ENCODE results near the gene ADGRB3. TPM values are rescaled to one million over a fixed set of nuclear protein-coding genes. Genes with fewer than 3 reads are reported as not detected.

ADGRB3 gene
- total and polyA plus RNA-seq, 2 donors (not counting 3 experiments of a cell fraction or from before 2014, with no cell fraction given), result not detected

DNA sequence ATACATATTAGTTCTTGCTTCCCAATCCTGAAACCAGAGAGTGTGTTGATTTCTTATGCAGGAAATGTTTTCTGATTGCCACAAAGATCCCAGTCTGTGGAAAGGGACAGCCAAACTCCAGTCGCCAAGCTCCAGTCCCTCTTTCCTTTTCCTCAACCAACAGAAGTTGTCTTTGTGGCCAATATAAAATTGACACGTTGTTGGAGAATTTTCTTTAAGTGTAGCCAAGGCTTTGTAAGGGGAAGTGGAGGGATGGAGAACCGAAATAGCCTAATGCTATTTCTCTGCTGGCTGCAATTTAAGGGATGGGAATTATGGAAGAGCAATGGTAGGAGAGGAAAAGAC lies 5.4 kb downstream of the ADGRB3 start:
- dilution Hi-C loops (cut with MboI; ENCODE audit: extremely low pct_ligation_motif_present, low sequenced_read_pairs), result no loop called here
- DNase-seq (ENCODE audit: low read depth, low spot score) (no peak), FAIRE-seq (no peak)
- H3K36me3 ChIP-seq (ENCODE audit: control insufficient read depth in 2 of 2, extremely low read depth in 1 of 2, insufficient read depth in 2 of 2, low read length in 2 of 2), result no peaks in the 10 kb centered on the region
- H3K79me2 ChIP-seq (ENCODE audit: control insufficient read depth, insufficient read depth, low read length), result no peaks in the 10 kb centered on the region
- H3K27ac ChIP-seq (ENCODE audit: insufficient read depth, low read depth, low read length), result no peak overlapping the region
- ChIA-PET CTCF (interaction anchor here (0.6 kb wide), 1 partner anchor 17 kb away, joined by 3 read pairs; no protein-coding TSS in a partner anchor), POLR2A (no interaction called here)
- H3K9me3 ChIP-seq (replicated peaks; ENCODE audit: control insufficient read depth, insufficient read depth, low read length), result no peaks in the 10 kb centered on the region
- H3K27me3 ChIP-seq (ENCODE audit: control insufficient read depth in 2 of 2, insufficient read depth in 2 of 2, low read length in 2 of 2), result peaks cover 13 to 23% of the 10 kb centered on the region in 2 experiments
- H4K20me1 ChIP-seq (replicated peaks; ENCODE audit: control insufficient read depth, extremely low read depth, insufficient read depth, low read length), result no peaks in the 10 kb centered on the region
- no peak overlapping the region for H3K9ac ChIP-seq (replicated peaks; ENCODE audit: extremely low read depth, insufficient read depth, low read length)
- no peaks in the 10 kb centered on the region for H3K9me1 ChIP-seq (replicated peaks; ENCODE audit: control insufficient read depth, extremely low read depth, insufficient read depth, low read length)
- intact Hi-C loops (cut with micrococcal nuclease), result no loop called here
- BruUV-seq (replicated peaks), result no TSS peak
- TF ChIP-seq POLR2AphosphoS5 (IDR thresholded peaks at IDR 0.05; ENCODE audit: insufficient read depth, low read depth, low read length) (no peak), MAX (IDR thresholded peaks at IDR 0.05; ENCODE audit: insufficient read depth, insufficient read length) (no peak)
- TF ChIP-seq, protein P1, sequence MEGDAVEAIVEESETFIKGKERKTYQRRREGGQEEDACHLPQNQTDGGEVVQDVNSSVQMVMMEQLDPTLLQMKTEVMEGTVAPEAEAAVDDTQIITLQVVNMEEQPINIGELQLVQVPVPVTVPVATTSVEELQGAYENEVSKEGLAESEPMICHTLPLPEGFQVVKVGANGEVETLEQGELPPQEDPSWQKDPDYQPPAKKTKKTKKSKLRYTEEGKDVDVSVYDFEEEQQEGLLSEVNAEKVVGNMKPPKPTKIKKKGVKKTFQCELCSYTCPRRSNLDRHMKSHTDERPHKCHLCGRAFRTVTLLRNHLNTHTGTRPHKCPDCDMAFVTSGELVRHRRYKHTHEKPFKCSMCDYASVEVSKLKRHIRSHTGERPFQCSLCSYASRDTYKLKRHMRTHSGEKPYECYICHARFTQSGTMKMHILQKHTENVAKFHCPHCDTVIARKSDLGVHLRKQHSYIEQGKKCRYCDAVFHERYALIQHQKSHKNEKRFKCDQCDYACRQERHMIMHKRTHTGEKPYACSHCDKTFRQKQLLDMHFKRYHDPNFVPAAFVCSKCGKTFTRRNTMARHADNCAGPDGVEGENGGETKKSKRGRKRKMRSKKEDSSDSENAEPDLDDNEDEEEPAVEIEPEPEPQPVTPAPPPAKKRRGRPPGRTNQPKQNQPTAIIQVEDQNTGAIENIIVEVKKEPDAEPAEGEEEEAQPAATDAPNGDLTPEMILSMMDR (IDR thresholded peaks at IDR 0.05; ENCODE audit: extremely low read depth in 1 of 2, insufficient read depth in 1 of 2, low read depth in 1 of 2, low read length in 2 of 2), result no peak
- no peak overlapping the region for H2AFZ ChIP-seq (ENCODE audit: low read depth, low read length)
- peaks cover 7% of the 10 kb centered on the region for H3K4me1 ChIP-seq (ENCODE audit: control insufficient read depth, extremely low read depth, insufficient read depth, low read length)
- H3K4me2 ChIP-seq (ENCODE audit: insufficient read depth, low read length), result no peak overlapping the region
- H3K4me3 ChIP-seq (replicated peaks in 1 of 3; ENCODE audit: insufficient read depth in 1 of 3, low read depth in 1 of 3, low read length in 3 of 3), result no peak overlapping the region

DNA sequence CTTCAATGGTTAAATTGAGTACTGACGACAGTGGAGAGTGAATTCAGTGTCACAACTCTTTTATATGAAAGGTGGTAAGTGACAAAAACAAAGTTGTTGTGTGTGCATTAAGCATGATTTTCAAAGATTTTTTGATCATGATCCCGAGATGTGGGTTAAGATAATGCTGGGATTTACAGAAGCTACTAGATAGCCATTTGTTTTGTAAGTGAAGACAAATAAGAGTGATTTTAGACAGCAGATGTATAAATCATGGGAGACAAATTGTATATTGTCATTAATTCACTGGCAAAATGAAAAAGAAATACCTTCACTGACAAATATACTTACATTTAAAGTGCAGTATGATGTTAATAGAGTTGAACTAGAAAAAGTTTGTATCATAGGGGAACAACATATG lies 6.1 kb downstream of the ADGRB3 start:
- Histone ChIP-seq H3K4me1 (ENCODE audit: control insufficient read depth, extremely low read depth, insufficient read depth, low read length) (no peaks in the 10 kb centered on the region), H3K36me3 (ENCODE audit: control insufficient read depth in 2 of 2, extremely low read depth in 1 of 2, insufficient read depth in 2 of 2, low read length in 2 of 2) (no peaks in the 10 kb centered on the region), H3K4me2 (ENCODE audit: insufficient read depth, low read length) (no peak overlapping the region), H2AFZ (ENCODE audit: low read depth, low read length) (no peak overlapping the region), H3K27me3 (ENCODE audit: control insufficient read depth in 2 of 2, insufficient read depth in 2 of 2, low read length in 2 of 2) (peaks cover 6 to 16% of the 10 kb centered on the region in 2 experiments), H3K4me3 (replicated peaks in 1 of 3; ENCODE audit: insufficient read depth in 1 of 3, low read depth in 1 of 3, low read length in 3 of 3) (no peak overlapping the region), H3K9me1 (replicated peaks; ENCODE audit: control insufficient read depth, extremely low read depth, insufficient read depth, low read length) (no peaks in the 10 kb centered on the region), H3K27ac (ENCODE audit: insufficient read depth, low read depth, low read length) (no peak overlapping the region), H4K20me1 (replicated peaks; ENCODE audit: control insufficient read depth, extremely low read depth, insufficient read depth, low read length) (no peaks in the 10 kb centered on the region), H3K9ac (replicated peaks; ENCODE audit: extremely low read depth, insufficient read depth, low read length) (no peak overlapping the region), H3K79me2 (ENCODE audit: control insufficient read depth, insufficient read depth, low read length) (no peaks in the 10 kb centered on the region), H3K9me3 (replicated peaks; ENCODE audit: control insufficient read depth, insufficient read depth, low read length) (no peaks in the 10 kb centered on the region)
- FAIRE-seq (no peak), DNase-seq (ENCODE audit: low read depth, low spot score) (no peak)
- no TSS peak for BruUV-seq (replicated peaks)
- dilution Hi-C loops (cut with MboI; ENCODE audit: extremely low pct_ligation_motif_present, low sequenced_read_pairs) (no loop called here), intact Hi-C loops (cut with micrococcal nuclease) (no loop called here)
- ChIA-PET CTCF (no interaction called here), POLR2A (no interaction called here)
- no peak for TF ChIP-seq MAX (IDR thresholded peaks at IDR 0.05; ENCODE audit: insufficient read depth, insufficient read length)
- TF ChIP-seq JUN (IDR thresholded peaks at IDR 0.05; ENCODE audit: borderline replicate concordance, insufficient read depth, insufficient read length, low read depth), result no peak
- TF ChIP-seq POLR2A (IDR thresholded peaks at IDR 0.05; ENCODE audit: low read depth, low read length), result no peak
- TF ChIP-seq, protein P1 (IDR thresholded peaks at IDR 0.05; ENCODE audit: extremely low read depth in 1 of 2, insufficient read depth in 1 of 2, low read depth in 1 of 2, low read length in 2 of 2), result no peak
- no peak for TF ChIP-seq FOS (IDR thresholded peaks at IDR 0.05; ENCODE audit: borderline replicate concordance, insufficient read depth, low read length)
- TF ChIP-seq POLR2AphosphoS5 (IDR thresholded peaks at IDR 0.05; ENCODE audit: insufficient read depth, low read depth, low read length), result no peak
- TF ChIP-seq EZH2 (IDR thresholded peaks at IDR 0.05; ENCODE audit: borderline replicate concordance, low read depth, low read length, severe bottlenecking), result no peak
- no peak for TF ChIP-seq GATA2 (IDR thresholded peaks at IDR 0.05; ENCODE audit: insufficient read depth, insufficient read length, low read depth, low read length)
- no peak for TF ChIP-seq MYC (IDR thresholded peaks at IDR 0.05; ENCODE audit: low read depth, low read length)
